ENCODE results near the gene MAPK7.

MAPK7 gene

GRCh38 chr17:19402171-19402570, 23.9 kb downstream of the MAPK7 start:
- no peak for FAIRE-seq

GRCh38 chr17:19403021-19403420, 24.7 kb downstream of the MAPK7 start:
- FAIRE-seq = no peak

- no peak for FAIRE-seq
Observed at GRCh38 chr17:19404264-19404663, 26.0 kb downstream of the MAPK7 start.

GRCh38 chr17:19405114-19405513, 26.8 kb downstream of the MAPK7 start:
- no peak for FAIRE-seq

GRCh38 chr17:19407601-19408345, 29.5 kb downstream of the MAPK7 start:
- no peak for FAIRE-seq

- FAIRE-seq = no peak
Observed at GRCh38 chr17:19408346-19408710, 30.0 kb downstream of the MAPK7 start.

- no peak for FAIRE-seq
Observed at GRCh38 chr17:19409066-19409465, 30.8 kb downstream of the MAPK7 start.

GRCh38 chr17:19409509-19409908, 31.2 kb downstream of the MAPK7 start:
- FAIRE-seq = no peak

- FAIRE-seq = no peak
Observed at GRCh38 chr17:19410091-19410490, 31.8 kb downstream of the MAPK7 start.

GRCh38 chr17:19410875-19411620, 32.8 kb downstream of the MAPK7 start, which contains the start of gene RNF112:
Gene RNF112, plus strand, starts transcription at chr17:19411232. Its CDS starts 177 bp downstream, at chr17:19411409.
- FAIRE-seq = no peak

GRCh38 chr17:19411631-19412030, 33.3 kb downstream of the MAPK7 start:
- no peak for FAIRE-seq

- no peak for FAIRE-seq
Observed at GRCh38 chr17:19412510-19412909, 34.2 kb downstream of the MAPK7 start.

- no peak for FAIRE-seq
Observed at GRCh38 chr17:19412984-19413383, 34.7 kb downstream of the MAPK7 start.

- no peak for FAIRE-seq
Observed at GRCh38 chr17:19413761-19414160, 35.5 kb downstream of the MAPK7 start.

- FAIRE-seq = no peak
Observed at GRCh38 chr17:19414396-19415280, 36.3 kb downstream of the MAPK7 start.

GRCh38 chr17:19415311-19415710, 37.0 kb downstream of the MAPK7 start:
- no peak for FAIRE-seq

GRCh38 chr17:19415806-19416775, 37.8 kb downstream of the MAPK7 start:
- no peak for FAIRE-seq

GRCh38 chr17:19417611-19418010, 39.3 kb downstream of the MAPK7 start:
- FAIRE-seq = no peak

- FAIRE-seq = no peak
Observed at GRCh38 chr17:19418251-19418992, 40.1 kb downstream of the MAPK7 start.

GRCh38 chr17:19421219-19421618, 42.9 kb downstream of the MAPK7 start:
- FAIRE-seq = no peak

- FAIRE-seq = no peak
Observed at GRCh38 chr17:19421926-19422325, 43.6 kb downstream of the MAPK7 start.
